Activated T-cell treated with anti-CD3 and anti-CD28 coated beads, Interleukin-2, amount 50 U/mL, for 1 hour (primary cell): ENCODE data around the gene CLEC12A.
"Not testable (repeated sequence)": the region's sequence is repeated elsewhere in the genome, so short reads cannot be mapped to it uniquely, and the experiment has no call there.

Experiments
- DNase-seq: peaks from one replicate; pipeline ENCODE4 v3.0.0-alpha.2; 2020

Gene CLEC12A

GRCh38 chr12:9973949-9974348, 2.7 kb downstream of the CLEC12A start:
- no peak for DNase-seq

- not testable (repeated sequence) for DNase-seq
Measured at GRCh38 chr12:9974731-9975130, 3.5 kb downstream of the CLEC12A start.

- DNase-seq = no peak
Measured at GRCh38 chr12:9975614-9976013, 4.4 kb downstream of the CLEC12A start.

GRCh38 chr12:9976626-9977025, 5.4 kb downstream of the CLEC12A start:
- DNase-seq = not testable (repeated sequence)

- DNase-seq = no peak
Measured at GRCh38 chr12:9977916-9978315, 6.7 kb downstream of the CLEC12A start.

GRCh38 chr12:9980126-9980525, 8.9 kb downstream of the CLEC12A start:
- DNase-seq = no peak

GRCh38 chr12:9991876-9992275, 20.7 kb downstream of the CLEC12A start:
- DNase-seq = no peak

GRCh38 chr12:9992296-9992695, 21.1 kb downstream of the CLEC12A start:
- no peak for DNase-seq

GRCh38 chr12:9999016-9999415, 27.8 kb downstream of the CLEC12A start, which contains the start of gene CLEC1B:
Gene CLEC1B, minus strand, starts transcription at chr12:9999121. Its CDS starts 21 bp downstream, at chr12:9999100.
- DNase-seq = no peak

- no peak for DNase-seq
Measured at GRCh38 chr12:10001171-10001776, 30.1 kb downstream of the CLEC12A start.

- no peak for DNase-seq
Measured at GRCh38 chr12:10012630-10013330, 41.6 kb downstream of the CLEC12A start.

- DNase-seq = no peak
Measured at GRCh38 chr12:10015450-10015849, 44.2 kb downstream of the CLEC12A start.

GRCh38 chr12:10016881-10017280, 45.7 kb downstream of the CLEC12A start:
- DNase-seq = no peak

- no peak for DNase-seq
Measured at GRCh38 chr12:10018386-10018785, 47.2 kb downstream of the CLEC12A start.

GRCh38 chr12:10021342-10021741, 50.1 kb downstream of the CLEC12A start:
- DNase-seq = no peak

GRCh38 chr12:10025236-10025635, 54.0 kb downstream of the CLEC12A start:
- no peak for DNase-seq

GRCh38 chr12:10026666-10027065, 55.5 kb downstream of the CLEC12A start:
- not testable (repeated sequence) for DNase-seq

- DNase-seq = no peak
Measured at GRCh38 chr12:10027311-10027710, 56.1 kb downstream of the CLEC12A start.

GRCh38 chr12:10027721-10028120, 56.5 kb downstream of the CLEC12A start:
- DNase-seq = no peak

- DNase-seq = no peak
Measured at GRCh38 chr12:10030446-10030845, 59.2 kb downstream of the CLEC12A start, which contains the start of gene CLEC9A. Gene CLEC9A, plus strand, starts transcription at chr12:10030682. Its CDS starts 22,006 bp downstream, at chr12:10052688.

- DNase-seq = no peak
Measured at GRCh38 chr12:10031321-10031720, 60.1 kb downstream of the CLEC12A start.

GRCh38 chr12:10031771-10032175, 60.6 kb downstream of the CLEC12A start:
- no peak for DNase-seq

GRCh38 chr12:10033783-10034545, 62.8 kb downstream of the CLEC12A start:
- DNase-seq = no peak
